Measurements from ENCODE around the gene RAMP2. TPM values are rescaled to one million over a fixed set of nuclear protein-coding genes. Genes with fewer than 3 reads are reported as not detected.

Gene RAMP2
- total and polyA plus RNA-seq, 2 of the 13 experiments (the other 11 are each of a cell fraction or from before 2014, with no cell fraction given), result 1.4 to 5.2 TPM

- TF ChIP-seq ZNF704 (CRISPR knock-in tag; IDR thresholded peaks at IDR 0.05; ENCODE audit: borderline replicate concordance) (peak; percentile 81; the same call in 1 of the 2 replicates), E2F5 (CRISPR knock-in tag; conservative IDR thresholded peaks at IDR 0.05) (peak; percentile 90), NFKB2 (CRISPR knock-in tag; IDR thresholded peaks at IDR 0.05; ENCODE audit: borderline replicate concordance) (peak; percentile 98), ZNF3 (CRISPR knock-in tag; IDR thresholded peaks at IDR 0.05) (peak; percentile 83; the same call in 1 of the 2 replicates), ZFP82 (CRISPR knock-in tag; IDR thresholded peaks at IDR 0.05; ENCODE audit: borderline replicate concordance) (peak; percentile 95; the same call in 1 of the 2 replicates), ZNF253 (CRISPR knock-in tag; IDR thresholded peaks at IDR 0.05; ENCODE audit: borderline replicate concordance) (no peak), RORA (CRISPR knock-in tag; IDR thresholded peaks at IDR 0.05) (no peak), DNMT3B (CRISPR knock-in tag; conservative IDR thresholded peaks at IDR 0.05) (peak; percentile 81), ZNF572 (CRISPR knock-in tag; IDR thresholded peaks at IDR 0.05) (no peak; the same call in 1 of the 2 replicates), GABPA (IDR thresholded peaks at IDR 0.05; ENCODE audit: low read depth, low read length) (no peak; the same call in 1 of the 2 replicates), GABPA (CRISPR knock-in tag; IDR thresholded peaks at IDR 0.05; ENCODE audit: low read depth) (peak; percentile 86), POGK (CRISPR knock-in tag; conservative IDR thresholded peaks at IDR 0.05) (peak; percentile 96), ATF7-NPFF (CRISPR knock-in tag; IDR thresholded peaks at IDR 0.05; ENCODE audit: low read depth) (peak; percentile 91), DZIP1 (CRISPR knock-in tag; IDR thresholded peaks at IDR 0.05) (no peak), ZNF703 (CRISPR knock-in tag; IDR thresholded peaks at IDR 0.05; ENCODE audit: borderline replicate concordance) (0 out of 2 replicates have a peak, but pooled peaks have one; percentile 62), SNRNP70 (IDR thresholded peaks at IDR 0.05; ENCODE audit: low read depth, low read length) (no peak), THYN1 (CRISPR knock-in tag; IDR thresholded peaks at IDR 0.05; ENCODE audit: borderline replicate concordance, low read depth) (no peak), KLF13 (CRISPR knock-in tag; IDR thresholded peaks at IDR 0.05) (peak; percentile 74; the same call in 1 of the 2 replicates), FOXC1 (CRISPR knock-in tag; IDR thresholded peaks at IDR 0.05; ENCODE audit: borderline replicate concordance) (peak; percentile 97; the same call in 1 of the 2 replicates), POLR2A (IDR thresholded peaks at IDR 0.05; ENCODE audit: insufficient read depth in 1 of 2, low read depth in 2 of 2, low read length in 2 of 2) (peak; percentile 77 to 92), SNAPC5 (CRISPR knock-in tag; IDR thresholded peaks at IDR 0.05; ENCODE audit: borderline replicate concordance) (peak; percentile 58; the same call in 1 of the 2 replicates), PHF20 (CRISPR knock-in tag; IDR thresholded peaks at IDR 0.05) (peak; percentile 82)
Measured at GRCh38 chr17:42798383-42799380, 37.7 kb downstream of the RAMP2 start, which contains the start of the genes CNTD1 and COA3 (continued).
